Liver (tissue), 9 donors: ENCODE measurements around the gene MARK2. TPM values are rescaled to one million over a fixed set of nuclear protein-coding genes. Genes with fewer than 3 reads are reported as not detected.
A peak's percentile ranks its signal among the peaks of the same experiment; 100 is the strongest.

Source experiments
- DNase-seq: peaks from one replicate; pipeline ENCODE4 v3.0.0-alpha.2; 2017; ENCODE audit warnings: low spot score
- H3K27ac ChIP-seq, 2 donors: one replicate each; pipeline ENCODE4 v1.7.0; 2013; ENCODE audit warnings: inconsistent platforms in 2 of 2, low read length in 2 of 2, control low read depth in 1 of 2, low read depth in 1 of 2, mild to moderate bottlenecking in 1 of 2
- H3K27me3 ChIP-seq, 4 donors: one replicate each; pipeline versions ENCODE4 v1.6.1 to v1.7.0; 2013; ENCODE audit warnings: low read length in 3 of 4, inconsistent platforms in 1 of 4, mild to moderate bottlenecking in 1 of 4, moderate library complexity in 1 of 4; ENCODE audit not compliant: control insufficient read depth in 4 of 4, insufficient read depth in 4 of 4
- H3K36me3 ChIP-seq, 4 donors: one replicate each; pipeline versions ENCODE4 v1.6.1 to v1.7.0; 2013; ENCODE audit warnings: low read length in 3 of 4, mild to moderate bottlenecking in 3 of 4, low read depth in 1 of 4, moderate library complexity in 1 of 4; ENCODE audit not compliant: control insufficient read depth in 4 of 4, insufficient read depth in 3 of 4
- H3K4me1 ChIP-seq, 4 donors: one replicate each; pipeline versions ENCODE4 v1.6.1 to v1.7.0; 2013; ENCODE audit warnings: low read length in 3 of 4, mild to moderate bottlenecking in 3 of 4, moderate library complexity in 1 of 4; ENCODE audit not compliant: control insufficient read depth in 4 of 4, insufficient read depth in 4 of 4
- H3K4me3 ChIP-seq, 3 donors: one replicate each; pipeline versions ENCODE4 v1.6.1 to v1.7.0; 2013; ENCODE audit warnings: low read length in 3 of 3, control low read depth in 1 of 3, low read depth in 1 of 3, mild to moderate bottlenecking in 1 of 3
- H3K9ac ChIP-seq, 2 donors: one replicate each; pipeline ENCODE4 v1.7.0; 2013; ENCODE audit warnings: low read length in 2 of 2, mild to moderate bottlenecking in 2 of 2, moderate library complexity in 2 of 2, control low read depth in 1 of 2, low read depth in 1 of 2
- H3K9me3 ChIP-seq, 4 donors: one replicate each; pipeline versions ENCODE4 v1.6.1 to v1.7.0; 2013; ENCODE audit warnings: low read length in 3 of 4; ENCODE audit not compliant: control insufficient read depth in 4 of 4
- ATF3 ChIP-seq: IDR thresholded peaks from 2 replicates; pipeline ENCODE4 v1.6.1; 2016; ENCODE audit warnings: antibody characterized with exemption
- CTCF ChIP-seq: fragments of 150-350 bp; IDR thresholded peaks from 2 replicates; pipeline ENCODE4 v1.5.1; 2017; ENCODE audit warnings: improper control_type of control experiment, low read depth, low read length; ENCODE audit not compliant: missing input control
- FOXA2 ChIP-seq: IDR thresholded peaks from 2 replicates; pipeline ENCODE4 v1.6.1; 2016; ENCODE audit warnings: antibody characterized with exemption
- GABPA ChIP-seq, 2 donors: IDR thresholded peaks in 1 of 2; conservative IDR thresholded peaks in 1 of 2; 2 replicates each; pipeline ENCODE4 v1.6.1; 2016; ENCODE audit warnings: antibody characterized with exemption in 2 of 2, mild to moderate bottlenecking in 1 of 2, moderate library complexity in 1 of 2
- HNF4A ChIP-seq, 2 donors: conservative IDR thresholded peaks; 2 replicates each; pipeline ENCODE4 v1.6.1; 2016; ENCODE audit warnings: antibody characterized with exemption in 2 of 2, mild to moderate bottlenecking in 2 of 2
- JUND ChIP-seq, 2 donors: IDR thresholded peaks; 2 replicates each; pipeline ENCODE4 v1.6.1; 2016; ENCODE audit warnings: antibody characterized with exemption in 2 of 2
- MAX ChIP-seq: IDR thresholded peaks from 2 replicates; pipeline ENCODE4 v1.6.1; 2016; ENCODE audit warnings: antibody characterized with exemption
- NR2F2 ChIP-seq: IDR thresholded peaks from 2 replicates; pipeline ENCODE4 v1.6.1; 2016; ENCODE audit warnings: antibody characterized with exemption
- RAD21 ChIP-seq, 2 donors: IDR thresholded peaks; 2 replicates each; pipeline ENCODE4 v1.6.1; 2016; ENCODE audit warnings: antibody characterized with exemption in 2 of 2, mild to moderate bottlenecking in 2 of 2
- REST ChIP-seq: IDR thresholded peaks from 2 replicates; pipeline ENCODE4 v1.6.1; 2016; ENCODE audit warnings: antibody characterized with exemption, mild to moderate bottlenecking
- RXRA ChIP-seq, 2 donors: IDR thresholded peaks; 2 replicates each; pipeline ENCODE4 v1.6.1; 2017 to 2018; ENCODE audit warnings: antibody characterized with exemption in 2 of 2, mild to moderate bottlenecking in 1 of 2
- TAF1 ChIP-seq: conservative IDR thresholded peaks from 2 replicates; pipeline ENCODE4 v1.6.1; 2016; ENCODE audit warnings: antibody characterized with exemption, mild to moderate bottlenecking
- YY1 ChIP-seq: IDR thresholded peaks from 2 replicates; pipeline ENCODE4 v1.6.1; 2016; ENCODE audit warnings: antibody characterized with exemption, mild to moderate bottlenecking
- ZBTB33 ChIP-seq: IDR thresholded peaks from 2 replicates; pipeline ENCODE4 v1.6.1; 2016; ENCODE audit warnings: antibody characterized with exemption
- WGBS: extraction: QIAGEN DNeasy Blood & Tissue Kit; methylation state at CpG from one replicate; pipeline ENCODE4 v1.1.7; 2013; 5-methylcytosine and 5-hydroxymethylcytosine counted together
- polyA plus RNA-seq, 2 donors: library from polyadenylated mRNA; stranded (reverse) in 1 of 2; unstranded in 1 of 2; fragments of 200-250 nt in 1 of 2; fragments of >200 nt in 1 of 2; fragmentation: Nextera tagmentation in 1 of 2; extraction: Ambion mirVana in 1 of 2; gene quantifications; one replicate each; pipeline versions ENCODE4 v1.2.1 to v1.2.3, GENCODE V29; 2013 to 2015
- total RNA-seq, 2 donors: library from RNA; depleted of rRNA; stranded (reverse); fragments of >200 nt; gene quantifications; one replicate each; pipeline ENCODE4 v1.2.3, GENCODE V29; 2014
- donor health status: healthy.
- donor health status: healthy.
- donor health status: healthy.
- donor health status: healthy.
- donor health status: healthy.

Gene MARK2
- total and polyA plus RNA-seq, 4 donors: 3.4 to 11.6 (median 8.0) TPM

- WGBS: 55% methylated on average over 7 of the region's 7 CpGs
- H3K9me3 ChIP-seq: no peaks in the 10 kb centered on the region
Measured at GRCh38 chr11:63814383-63814736, 24.6 kb upstream of the MARK2 start.

More at GRCh38 chr11:63814383-63814736, 24.6 kb upstream of the MARK2 start:
- no peak overlapping the region for H3K9ac ChIP-seq
- DNase-seq: no peak
- H3K36me3 ChIP-seq: no peaks in the 10 kb centered on the region
- peak overlapping the region in 2 of 3 donors; percentile 68 to 87 for H3K4me3 ChIP-seq
- peaks cover 0 to 20% (median 11%) of the 10 kb centered on the region in 4 donors for H3K4me1 ChIP-seq
- no peaks in the 10 kb centered on the region for H3K27me3 ChIP-seq
- H3K27ac ChIP-seq: no peak overlapping the region
- TF ChIP-seq CTCF (no peak), NR2F2 (no peak), GABPA (IDR thresholded peaks at IDR 0.05 in 1 of 2, conservative IDR thresholded peaks at IDR 0.05 in 1 of 2) (no peak), ATF3 (no peak), RAD21 (IDR thresholded peaks at IDR 0.05) (no peak), REST (no peak), HNF4A (conservative IDR thresholded peaks at IDR 0.05) (no peak), RXRA (IDR thresholded peaks at IDR 0.05) (no peak), JUND (IDR thresholded peaks at IDR 0.05) (no peak), FOXA2 (no peak), MAX (no peak), TAF1 (no peak), YY1 (no peak), ZBTB33 (no peak)
